COR-L47 (cell line): ENCODE measurements around the gene TMEM178B.

Experiments
- DNase-seq: peaks from one replicate; lab custom pipeline; 2025; lab: John Stamatoyannopoulos, UW

The TMEM178B gene

DNA sequence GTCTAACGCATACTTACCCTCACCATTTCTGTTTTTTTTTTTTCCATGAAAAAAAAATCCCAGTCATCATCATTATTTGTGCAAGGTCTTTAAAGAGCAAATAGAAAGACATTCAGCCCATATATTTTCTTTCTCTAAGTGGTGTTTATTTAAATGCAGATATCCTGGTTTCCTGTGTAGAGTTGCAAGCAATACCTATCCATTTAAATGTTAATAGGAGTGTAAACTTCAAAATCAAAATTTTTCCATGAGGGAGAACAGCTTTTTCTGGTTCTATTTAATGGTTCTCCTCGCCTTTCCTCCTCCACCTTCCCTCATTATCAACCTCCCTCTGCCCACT lies 357.2 kb downstream of the TMEM178B start:
- DNase-seq, result no peak

DNA sequence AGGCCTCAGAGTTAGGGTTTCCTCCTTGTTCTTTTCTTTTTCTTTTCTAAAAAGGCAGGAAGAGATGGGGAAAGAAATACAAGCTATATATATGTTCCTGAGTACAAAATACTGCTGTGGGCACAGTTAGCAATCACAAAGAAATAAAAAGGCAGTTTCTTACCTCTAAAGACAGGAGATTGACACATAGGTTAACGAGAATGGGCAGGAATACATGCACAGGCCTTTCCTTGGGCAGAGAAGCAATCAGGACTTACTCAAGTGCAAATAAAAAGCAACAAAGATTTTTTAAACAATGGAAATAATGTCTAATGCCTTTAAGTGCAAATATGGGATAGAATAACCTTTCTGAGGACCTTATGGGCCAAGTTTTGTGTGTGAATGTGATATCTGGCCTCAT lies 357.8 kb downstream of the TMEM178B start:
- DNase-seq, result no peak

- DNase-seq, result no peak
Observed at GRCh38 chr7:141433698-141434097, 359.8 kb downstream of the TMEM178B start.

- no peak for DNase-seq
Observed at GRCh38 chr7:141436139-141436538, 362.3 kb downstream of the TMEM178B start.

DNA sequence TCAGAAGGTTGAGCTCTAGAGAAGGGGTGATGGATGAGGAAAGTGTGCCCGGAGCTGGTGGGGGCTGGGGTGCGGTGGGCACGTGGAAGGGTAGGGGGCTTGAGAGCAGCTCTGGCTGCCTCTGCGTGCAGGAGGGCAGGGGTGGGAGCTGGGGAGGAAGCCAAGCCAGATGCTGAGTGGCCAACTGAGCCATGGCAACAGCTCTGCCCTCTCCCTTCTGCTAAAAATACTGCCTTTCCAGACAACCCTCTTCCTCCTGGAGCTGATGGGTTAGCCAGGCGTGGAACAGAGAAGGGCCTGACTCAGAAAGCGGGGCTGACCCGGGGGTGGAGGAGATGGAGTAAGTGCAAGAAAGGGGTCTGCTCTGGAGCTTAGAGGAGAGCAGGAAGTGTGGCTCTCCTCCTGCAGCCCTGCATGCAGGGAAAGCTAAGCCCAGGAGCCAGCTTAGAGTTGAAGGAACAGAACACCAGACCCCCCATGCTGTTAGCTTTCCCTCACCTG lies 362.8 kb downstream of the TMEM178B start:
- peak; percentile 37 for DNase-seq

DNA sequence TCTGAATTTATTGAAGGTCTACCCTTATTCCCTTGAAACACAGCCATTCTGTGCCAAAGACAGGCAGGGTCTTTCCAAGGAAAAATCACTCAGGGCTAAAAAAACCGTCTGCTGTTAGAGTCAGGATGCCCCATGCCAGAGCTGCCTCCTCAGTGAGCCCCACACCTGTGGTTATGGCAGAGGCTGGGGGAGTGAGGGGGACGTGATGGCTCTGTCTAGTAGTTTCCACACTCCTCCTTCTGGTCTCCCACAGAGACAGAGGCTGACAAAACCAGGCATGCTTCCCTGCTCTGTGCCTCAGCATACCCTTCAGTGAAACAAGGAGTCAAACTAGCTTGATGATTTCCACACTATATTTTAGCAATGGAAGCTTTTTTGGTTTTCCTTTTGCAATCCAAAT lies 365.3 kb downstream of the TMEM178B start:
- DNase-seq, result no peak

GRCh38 chr7:141439776-141440175 lies 365.9 kb downstream of the TMEM178B start:
- no peak for DNase-seq

GRCh38 chr7:141441837-141442627 lies 368.2 kb downstream of the TMEM178B start:
- DNase-seq, result no peak

DNA sequence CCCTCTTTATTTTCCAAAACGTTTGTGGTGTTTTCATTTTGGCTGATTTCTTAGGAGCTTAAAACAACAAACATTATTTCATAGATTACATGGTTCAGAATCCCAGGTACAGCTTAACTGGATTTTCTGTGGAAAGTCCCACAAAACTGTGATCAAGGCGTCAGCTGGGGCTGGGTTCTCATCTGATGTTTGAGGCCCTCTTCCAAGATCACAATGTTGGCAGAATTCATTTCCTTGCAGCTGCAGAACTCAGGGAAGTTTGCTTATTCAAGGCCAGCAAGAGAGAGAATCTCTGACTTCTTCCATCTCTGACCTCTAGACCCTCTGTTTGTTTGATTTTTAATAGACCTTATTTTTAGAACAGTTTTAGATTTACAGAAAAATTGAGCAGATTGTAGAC lies 368.9 kb downstream of the TMEM178B start:
- DNase-seq, result no peak

- no peak for DNase-seq
Observed at GRCh38 chr7:141444961-141445360, 371.1 kb downstream of the TMEM178B start.

- no peak for DNase-seq
Observed at GRCh38 chr7:141451232-141451631, 377.4 kb downstream of the TMEM178B start.

DNA sequence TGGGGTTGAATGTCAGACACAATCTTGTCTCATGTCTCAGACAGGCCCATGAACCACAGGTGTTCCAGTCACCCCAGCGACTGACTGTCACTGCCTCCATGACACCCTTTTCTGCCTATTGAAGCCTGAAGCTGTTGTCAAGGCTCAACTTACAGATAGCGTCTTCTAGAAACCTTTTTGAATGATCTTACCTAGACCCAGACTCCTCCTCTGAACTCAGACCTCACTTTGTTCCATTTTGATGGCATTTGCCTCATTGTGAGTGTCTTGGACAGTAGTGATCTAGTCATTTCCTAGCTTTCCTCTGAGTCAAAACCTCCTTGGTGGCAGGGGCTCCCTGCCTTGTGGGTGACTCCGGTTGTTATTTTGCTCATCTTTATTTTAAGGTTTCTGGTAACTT lies 379.0 kb downstream of the TMEM178B start:
- DNase-seq, result no peak

GRCh38 chr7:141454338-141454737 lies 380.5 kb downstream of the TMEM178B start:
- DNase-seq, result no peak

DNA sequence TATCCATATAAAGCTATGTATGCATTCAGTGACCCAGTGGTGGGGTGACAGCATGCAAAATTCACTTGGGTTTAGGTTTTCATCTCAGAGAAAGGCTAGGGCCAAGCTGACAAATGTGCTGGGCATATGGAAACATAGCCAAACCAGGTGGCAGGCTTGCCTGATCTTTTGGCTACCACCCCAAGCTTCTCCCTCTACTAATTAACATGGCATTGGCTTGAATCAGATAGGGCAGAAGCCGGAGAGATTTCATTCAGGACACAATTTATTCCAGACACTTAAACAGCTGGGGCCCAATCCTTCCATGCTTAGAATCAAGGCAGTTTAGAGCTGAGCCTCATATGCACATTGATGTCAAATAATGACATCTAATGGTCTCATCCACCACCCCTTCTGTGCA lies 381.9 kb downstream of the TMEM178B start:
- no peak for DNase-seq

DNA sequence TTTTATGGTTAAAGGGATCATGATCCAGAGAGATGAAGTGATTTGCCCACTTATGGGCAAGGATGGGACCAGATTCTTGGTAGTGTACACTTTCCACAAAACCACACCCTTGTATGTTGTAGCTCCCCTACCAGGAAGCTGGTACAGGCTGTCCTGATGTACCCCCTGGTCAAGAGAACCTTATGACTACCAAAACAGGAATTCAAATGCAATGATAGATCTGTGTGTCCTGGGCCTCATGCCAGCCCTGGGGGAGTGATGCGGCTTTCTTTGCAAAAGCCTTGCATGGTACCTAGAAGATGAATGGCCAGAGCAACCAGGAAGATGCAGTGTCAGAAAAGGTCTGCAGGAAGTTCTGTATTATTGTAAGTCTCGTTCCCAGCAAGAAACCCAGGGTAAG lies 382.4 kb downstream of the TMEM178B start:
- DNase-seq, result no peak

DNA sequence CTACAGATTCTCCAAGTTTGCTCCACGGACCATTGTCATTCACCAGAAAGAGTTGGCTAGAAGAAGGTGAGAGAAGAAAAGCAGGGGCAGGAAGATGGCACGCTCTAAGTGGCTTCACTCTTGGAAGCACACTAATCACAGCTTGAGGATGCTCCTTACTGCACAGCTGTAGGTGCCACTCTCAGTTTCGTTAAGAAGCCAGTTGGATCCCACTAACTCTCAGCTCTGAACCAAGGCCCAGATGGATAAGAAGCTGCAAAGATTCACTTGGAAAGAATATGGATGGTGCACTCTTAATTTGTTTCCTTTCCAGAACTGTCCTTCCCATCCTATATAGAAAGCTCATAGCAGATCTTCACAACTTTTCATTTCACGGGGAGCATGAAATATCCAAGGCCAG lies 382.8 kb downstream of the TMEM178B start:
- no peak for DNase-seq

DNA sequence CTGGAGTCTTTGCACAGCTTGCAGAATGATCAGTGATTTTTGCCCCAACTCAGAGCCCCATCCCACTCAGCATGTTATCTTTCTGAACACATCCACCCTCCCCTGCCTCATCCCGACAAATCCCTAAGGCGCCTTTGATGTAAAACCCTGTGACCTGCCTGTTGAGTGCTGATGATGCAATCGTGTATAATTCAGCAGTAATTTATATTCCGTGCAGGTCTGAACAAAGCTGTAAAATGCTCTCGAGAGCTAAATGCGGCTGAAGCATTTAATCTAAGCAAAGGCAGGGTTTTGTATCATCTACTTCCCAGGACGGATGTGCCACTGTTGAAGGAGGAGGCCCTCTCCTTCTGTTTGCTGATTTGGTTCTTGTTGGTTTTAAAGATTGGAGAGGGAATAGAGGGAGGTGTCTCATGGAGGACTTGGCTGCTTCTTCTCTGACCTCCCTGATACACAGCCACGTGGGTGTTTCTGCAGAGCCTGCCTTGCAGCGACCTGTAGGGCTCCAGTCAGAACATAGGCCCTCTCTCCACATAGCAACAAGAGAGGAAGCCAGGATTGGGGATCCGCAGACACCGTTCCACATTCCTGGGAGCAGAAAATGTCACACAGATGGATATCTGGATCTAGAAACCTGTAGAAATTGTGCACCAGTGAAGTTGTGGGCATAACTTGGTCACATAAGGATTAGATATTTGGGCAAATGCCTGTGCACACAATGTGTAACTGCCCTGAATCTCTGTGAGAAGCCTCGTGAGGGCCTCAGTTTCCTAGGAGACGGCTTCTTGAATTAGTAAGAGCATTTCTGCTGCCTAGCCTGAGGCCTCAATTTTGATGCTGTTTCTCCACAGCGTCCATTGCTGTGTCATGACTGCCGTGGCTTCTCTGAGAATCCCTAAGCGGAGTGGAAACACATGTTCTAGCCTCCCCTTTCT lies 387.2 kb downstream of the TMEM178B start:
- no peak for DNase-seq

DNA sequence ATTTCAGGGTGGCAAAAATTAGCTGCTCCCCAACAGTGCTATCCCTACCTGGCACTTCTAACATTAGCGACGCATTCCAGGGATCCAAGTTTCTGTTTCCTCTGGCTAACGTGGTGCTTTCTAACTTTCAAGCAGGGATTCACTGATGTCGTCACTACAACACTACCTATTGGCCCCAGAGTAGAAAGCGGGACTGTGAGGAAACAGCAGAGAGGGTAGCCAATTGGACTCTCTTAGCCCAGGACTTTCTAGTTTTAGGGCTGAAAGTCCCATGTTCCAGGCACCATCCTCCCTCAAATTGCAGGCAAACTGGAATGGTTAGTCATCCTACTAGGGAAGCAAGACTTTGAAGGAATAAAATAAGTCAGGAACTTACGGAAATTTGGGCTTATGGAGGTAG lies 388.1 kb downstream of the TMEM178B start:
- DNase-seq, result no peak

DNA sequence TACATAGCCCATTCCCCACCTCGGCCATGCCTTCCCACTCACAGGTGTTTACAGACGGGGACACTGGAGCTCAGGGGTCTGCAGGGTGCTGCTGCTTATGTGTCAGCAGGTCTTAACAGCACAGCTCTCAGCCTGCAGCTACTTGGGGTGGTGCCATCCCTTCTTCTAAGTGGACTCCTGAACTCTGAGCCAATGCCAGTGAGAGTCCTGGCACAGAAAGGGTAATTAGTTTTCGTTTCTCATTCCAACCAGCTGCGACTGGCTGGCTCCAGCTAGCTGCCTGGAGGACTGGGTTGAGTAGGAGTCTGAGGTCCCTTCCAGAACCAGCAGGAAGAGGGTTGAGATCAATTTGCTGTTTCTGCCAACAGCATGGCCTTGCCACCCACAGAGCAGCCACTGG lies 389.1 kb downstream of the TMEM178B start:
- DNase-seq, result no peak

- no peak for DNase-seq
Observed at GRCh38 chr7:141463986-141464385, 390.1 kb downstream of the TMEM178B start.

- no peak for DNase-seq
Observed at GRCh38 chr7:141464551-141464950, 390.7 kb downstream of the TMEM178B start.

DNA sequence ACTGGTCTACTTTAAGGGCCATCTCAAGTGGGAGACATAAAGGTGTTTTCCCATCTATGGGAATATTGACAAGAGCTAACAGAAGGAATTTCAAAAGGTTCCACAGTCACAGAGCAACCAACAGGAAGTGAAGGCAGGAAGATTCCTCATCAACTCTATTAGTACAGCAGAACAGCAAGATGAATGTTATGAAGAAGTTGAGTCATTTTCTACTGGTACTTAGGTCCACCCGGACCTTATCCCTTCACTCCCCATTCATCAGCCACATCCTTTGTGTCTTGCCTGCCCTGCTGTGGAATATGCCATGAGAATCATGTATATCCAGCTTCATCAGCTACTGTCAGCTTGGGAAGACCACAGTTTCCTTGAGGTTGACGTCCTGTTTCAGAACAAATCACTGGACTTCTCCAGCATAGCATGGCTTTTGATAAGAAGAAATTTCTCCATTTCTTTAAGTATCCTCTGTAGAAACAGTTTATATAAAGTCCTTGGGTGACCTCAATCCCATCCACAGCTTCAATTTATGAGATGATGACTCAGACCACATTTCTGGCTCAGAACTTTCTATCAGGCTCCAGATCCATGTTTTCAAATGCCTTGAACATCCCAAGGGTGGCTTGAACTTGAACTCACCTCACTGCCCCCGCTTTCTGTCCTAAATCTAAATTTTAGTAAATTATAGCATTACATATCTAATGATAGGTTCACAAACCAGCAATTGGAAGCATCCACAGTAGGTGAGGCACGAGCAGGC lies 392.5 kb downstream of the TMEM178B start:
- no peak for DNase-seq
